SK-N-SH (cell line): Measurements from ENCODE around the gene NME9. TPM values are rescaled to one million over a fixed set of nuclear protein-coding genes. Genes with fewer than 3 reads are reported as not detected.

ENCODE experiments used
- CTCF ChIA-PET: fragments of 300-600, 350-600 bp; formaldehyde crosslinking; extraction: SDS; loops from one replicate; lab custom pipeline; 2021; lab: Yijun Ruan, JAX
- POLR2A ChIA-PET: fragments of 350-600 bp; sonication (Branson Sonifier 250); formaldehyde crosslinking; extraction: SDS; loops from one replicate; lab custom pipeline; 2020; ENCODE audit warnings: antibody characterized with exemption, inconsistent platforms; lab: Yijun Ruan, JAX
- DNase-seq: peaks from one replicate; pipeline ENCODE4 v3.0.0; 2012
- H2AFZ ChIP-seq: fragments of 200-600 bp; sonication (generic); 2 replicates; pipeline ENCODE4 v1.8.1; 2016; ENCODE audit warnings: antibody characterized with exemption, mild to moderate bottlenecking, low read depth
- H3F3A ChIP-seq: fragments of 200-600 bp; sonication (generic); replicated peaks from 2 replicates; pipeline ENCODE3; 2016; ENCODE audit warnings: antibody characterized with exemption, mild to moderate bottlenecking; ENCODE audit not compliant: insufficient read depth
- H3K27ac ChIP-seq, 2 experiments: fragments of 200-500 bp in 1 of 2; fragments of 200-600 bp in 1 of 2; sonication (Bioruptor generic) in 1 of 2; sonication (generic), shearing (Covaris generic) in 1 of 2; 2 replicates each; pipeline versions ENCODE4 v1.5.1 to v1.6.1; 2014 to 2016; ENCODE audit warnings: low read depth in 2 of 2, inconsistent platforms in 1 of 2, low read length in 1 of 2, mild to moderate bottlenecking in 1 of 2, mixed read lengths in 1 of 2
- H3K27me3 ChIP-seq: fragments of 200-600 bp; sonication (generic), shearing (Covaris generic); 2 replicates; pipeline ENCODE4 v1.6.1; 2016; ENCODE audit warnings: mixed run types; ENCODE audit not compliant: insufficient read depth
- H3K36me3 ChIP-seq, 2 experiments: fragments of 200-500 bp in 1 of 2; fragments of 200-600 bp in 1 of 2; sonication (Bioruptor generic) in 1 of 2; sonication (generic) in 1 of 2; replicated peaks in 1 of 2; 2 replicates each; pipeline versions ENCODE3 to v1.5.1; 2014 to 2016; ENCODE audit warnings: low read length in 1 of 2, mild to moderate bottlenecking in 1 of 2; ENCODE audit not compliant: insufficient read depth in 2 of 2, control insufficient read depth in 1 of 2
- H3K4me1 ChIP-seq, 2 experiments: fragments of 200-500 bp in 1 of 2; fragments of 200-600 bp in 1 of 2; sonication (Bioruptor generic) in 1 of 2; sonication (generic), shearing (Covaris generic) in 1 of 2; 2 replicates each; pipeline versions ENCODE4 v1.5.1 to v1.6.1; 2014 to 2016; ENCODE audit warnings: low read depth in 1 of 2, low read length in 1 of 2, mixed run types in 1 of 2; ENCODE audit not compliant: insufficient read depth in 2 of 2, control insufficient read depth in 1 of 2
- H3K4me2 ChIP-seq: fragments of 200-600 bp; sonication (generic), shearing (Covaris generic); 2 replicates; pipeline ENCODE4 v1.6.1; 2017; ENCODE audit warnings: mixed run types
- H3K4me3 ChIP-seq, 2 experiments: fragments of 200-500 bp in 1 of 2; fragments of 200-600 bp in 1 of 2; sonication (Bioruptor generic) in 1 of 2; sonication (generic), shearing (Covaris generic) in 1 of 2; 2 replicates each; pipeline versions ENCODE4 v1.5.1 to v1.8.1; 2014 to 2016; ENCODE audit warnings: low read depth in 2 of 2, inconsistent platforms in 1 of 2, low read length in 1 of 2, mild to moderate bottlenecking in 1 of 2, mixed read lengths in 1 of 2, moderate library complexity in 1 of 2
- H3K79me2 ChIP-seq: fragments of 200-600 bp; sonication (generic); 2 replicates; pipeline ENCODE4 v1.8.1; 2017; ENCODE audit warnings: mild to moderate bottlenecking; ENCODE audit not compliant: insufficient read depth
- H3K9ac ChIP-seq: fragments of 200-600 bp; sonication (generic); 2 replicates; pipeline ENCODE4 v1.6.1; 2017; ENCODE audit warnings: mixed run types
- H3K9me2 ChIP-seq: fragments of 200-600 bp; sonication (generic); 2 replicates; pipeline ENCODE4 v1.6.1; 2017; ENCODE audit warnings: mixed run types
- H3K9me3 ChIP-seq: fragments of 200-600 bp; sonication (generic); 2 replicates; pipeline ENCODE4 v1.6.1; 2017; ENCODE audit warnings: mixed run types, mild to moderate bottlenecking, moderate library complexity
- H4K20me1 ChIP-seq: fragments of 200-600 bp; sonication (generic); 2 replicates; pipeline ENCODE4 v1.6.1; 2017; ENCODE audit warnings: mild to moderate bottlenecking, mixed run types; ENCODE audit not compliant: insufficient read depth
- ELF1 ChIP-seq: IDR thresholded peaks from 2 replicates; pipeline ENCODE4 v1.4.0; 2012
- EP300 ChIP-seq, 2 experiments: IDR thresholded peaks; 2 replicates each; pipeline versions ENCODE4 v1.4.0 to v1.6.1; 2012; ENCODE audit warnings: borderline replicate concordance in 1 of 2, low read depth in 1 of 2, low read length in 1 of 2
- FOXJ3 ChIP-seq: sonication (generic); formaldehyde crosslinking; IDR thresholded peaks from 2 replicates; pipeline ENCODE4 v1.5.1; 2020; ENCODE audit warnings: mild to moderate bottlenecking, missing genetic modification reagents
- GATA2 ChIP-seq: sonication (generic); formaldehyde crosslinking; IDR thresholded peaks from 2 replicates; pipeline ENCODE4 v1.5.0; 2020; ENCODE audit warnings: mild to moderate bottlenecking, missing genetic modification reagents
- MEF2A ChIP-seq: IDR thresholded peaks from 2 replicates; pipeline ENCODE4 v1.4.0; 2012; ENCODE audit warnings: low read depth, borderline replicate concordance
- MXI1 ChIP-seq: IDR thresholded peaks from 2 replicates; pipeline ENCODE4 v1.6.1; 2012; ENCODE audit warnings: mild to moderate bottlenecking, low read depth, low read length, improper control_type of control experiment
- PBX3 ChIP-seq: IDR thresholded peaks from 2 replicates; pipeline ENCODE4; 2012
- POLR2AphosphoS5 ChIP-seq: IDR thresholded peaks from 2 replicates; pipeline ENCODE4 v1.6.1; 2012; ENCODE audit warnings: low read depth, low read length
- RAD21 ChIP-seq: IDR thresholded peaks from 2 replicates; pipeline ENCODE4 v1.6.1; 2012; ENCODE audit warnings: mild to moderate bottlenecking, low read length
- RFX5 ChIP-seq: IDR thresholded peaks from 2 replicates; pipeline ENCODE4 v1.6.1; 2012; ENCODE audit warnings: mild to moderate bottlenecking, improper control_type of control experiment, low read length
- RXRA ChIP-seq: IDR thresholded peaks from 2 replicates; pipeline ENCODE4 v1.4.0; 2012; ENCODE audit warnings: low read depth, mild to moderate bottlenecking, borderline replicate concordance
- SIN3A ChIP-seq: IDR thresholded peaks from 2 replicates; pipeline ENCODE4 v1.6.1; 2012; ENCODE audit warnings: low read depth, mild to moderate bottlenecking, low read length, moderate library complexity, borderline replicate concordance
- SMC3 ChIP-seq: IDR thresholded peaks from 2 replicates; pipeline ENCODE4 v1.6.1; 2012; ENCODE audit warnings: low read depth, low read length, improper control_type of control experiment
- YY1 ChIP-seq: IDR thresholded peaks from 2 replicates; pipeline ENCODE4 v1.4.0; 2012; ENCODE audit warnings: low read depth, mild to moderate bottlenecking
- WGBS: methylation state at CpG from one replicate; pipeline ENCODE4 v1.1.6; 2017; ENCODE audit warnings: low lambda C conversion rate; 5-methylcytosine and 5-hydroxymethylcytosine counted together
- polyA plus RNA-seq, 3 experiments: library from polyadenylated mRNA; depleted of rRNA; stranded (reverse); fragments of >200 nt; gene quantifications; 2 replicates each; pipeline ENCODE4 v1.2.3, GENCODE V29; 2012
- TF ChIP-seq, protein P1 (sequence below): fragments of 200-600 bp; sonication (generic); IDR thresholded peaks from 2 replicates; pipeline ENCODE4 v1.6.1; 2017; ENCODE audit warnings: antibody characterized with exemption, mild to moderate bottlenecking, moderate library complexity
- TF ChIP-seq, protein P2 (sequence below): fragments of 150-350 bp; IDR thresholded peaks from 2 replicates; pipeline ENCODE4 v1.6.1; 2017; ENCODE audit warnings: antibody characterized with exemption, low read length, low read depth, borderline replicate concordance
- TF ChIP-seq, protein P3 (sequence below): IDR thresholded peaks from 2 replicates; pipeline ENCODE4 v1.4.0; 2012; ENCODE audit warnings: low read depth

Gene NME9
- polyA plus RNA-seq, 1 of the 3 experiments (the other 2 are of a cell fraction): 0.43 TPM

DNA sequence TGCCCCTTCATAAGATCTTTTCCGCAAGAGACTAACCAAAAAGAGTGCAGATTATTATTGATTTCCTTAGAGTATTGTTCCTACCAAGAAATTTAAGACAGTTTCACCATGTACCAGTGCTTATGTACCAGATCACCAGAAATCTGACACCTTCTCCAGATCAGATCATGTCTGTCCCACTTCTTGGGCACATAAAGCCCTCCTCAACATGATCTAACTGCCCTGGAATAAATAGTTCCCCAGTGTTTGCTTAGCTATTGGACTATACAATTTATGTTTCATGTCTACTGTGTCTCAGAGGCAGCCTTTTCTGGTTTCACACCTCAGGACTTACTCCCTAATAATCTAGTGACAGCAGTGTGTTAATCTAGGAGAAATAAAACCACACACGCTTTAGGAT lies 46.8 kb downstream of the NME9 start:
- Histone ChIP-seq H2AFZ (no peak overlapping the region), H3K27me3 (no peaks in the 10 kb centered on the region), H3K9ac (no peak overlapping the region), H3K4me1 (no peaks in the 10 kb centered on the region), H3K36me3 (peaks cover 19 to 32% of the 10 kb centered on the region in 2 experiments), H3K4me3 (no peak overlapping the region), H3K9me3 (no peaks in the 10 kb centered on the region), H4K20me1 (no peaks in the 10 kb centered on the region), H3F3A (no peaks in the 10 kb centered on the region), H3K27ac (no peak overlapping the region), H3K9me2 (no peaks in the 10 kb centered on the region), H3K79me2 (no peaks in the 10 kb centered on the region), H3K4me2 (no peak overlapping the region)
- 98% methylated on average over 2 of the region's 2 CpGs for WGBS
- no peak for DNase-seq
- ChIA-PET POLR2A (no interaction called here), CTCF (interaction anchor here (1.0 to 2.6 kb wide), 3 partner anchors 12 to 164 kb away, joined by 3 to 8 read pairs (median 3); no protein-coding TSS in a partner anchor)
- TF ChIP-seq FOXJ3 (CRISPR knock-in tag) (no peak), MXI1 (no peak), ELF1 (no peak), GATA2 (CRISPR knock-in tag) (no peak), RXRA (no peak), RFX5 (no peak), MEF2A (no peak), PBX3 (no peak), POLR2AphosphoS5 (no peak), EP300 (IDR thresholded peaks at IDR 0.05; ENCODE audit: borderline replicate concordance in 1 of 2, low read depth in 1 of 2, low read length in 1 of 2) (no peak), RAD21 (no peak), SMC3 (no peak), YY1 (no peak), SIN3A (no peak)
- TF ChIP-seq, protein P1, sequence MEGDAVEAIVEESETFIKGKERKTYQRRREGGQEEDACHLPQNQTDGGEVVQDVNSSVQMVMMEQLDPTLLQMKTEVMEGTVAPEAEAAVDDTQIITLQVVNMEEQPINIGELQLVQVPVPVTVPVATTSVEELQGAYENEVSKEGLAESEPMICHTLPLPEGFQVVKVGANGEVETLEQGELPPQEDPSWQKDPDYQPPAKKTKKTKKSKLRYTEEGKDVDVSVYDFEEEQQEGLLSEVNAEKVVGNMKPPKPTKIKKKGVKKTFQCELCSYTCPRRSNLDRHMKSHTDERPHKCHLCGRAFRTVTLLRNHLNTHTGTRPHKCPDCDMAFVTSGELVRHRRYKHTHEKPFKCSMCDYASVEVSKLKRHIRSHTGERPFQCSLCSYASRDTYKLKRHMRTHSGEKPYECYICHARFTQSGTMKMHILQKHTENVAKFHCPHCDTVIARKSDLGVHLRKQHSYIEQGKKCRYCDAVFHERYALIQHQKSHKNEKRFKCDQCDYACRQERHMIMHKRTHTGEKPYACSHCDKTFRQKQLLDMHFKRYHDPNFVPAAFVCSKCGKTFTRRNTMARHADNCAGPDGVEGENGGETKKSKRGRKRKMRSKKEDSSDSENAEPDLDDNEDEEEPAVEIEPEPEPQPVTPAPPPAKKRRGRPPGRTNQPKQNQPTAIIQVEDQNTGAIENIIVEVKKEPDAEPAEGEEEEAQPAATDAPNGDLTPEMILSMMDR: no peak
- TF ChIP-seq, protein P2, sequence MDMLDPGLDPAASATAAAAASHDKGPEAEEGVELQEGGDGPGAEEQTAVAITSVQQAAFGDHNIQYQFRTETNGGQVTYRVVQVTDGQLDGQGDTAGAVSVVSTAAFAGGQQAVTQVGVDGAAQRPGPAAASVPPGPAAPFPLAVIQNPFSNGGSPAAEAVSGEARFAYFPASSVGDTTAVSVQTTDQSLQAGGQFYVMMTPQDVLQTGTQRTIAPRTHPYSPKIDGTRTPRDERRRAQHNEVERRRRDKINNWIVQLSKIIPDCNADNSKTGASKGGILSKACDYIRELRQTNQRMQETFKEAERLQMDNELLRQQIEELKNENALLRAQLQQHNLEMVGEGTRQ: no peak
- TF ChIP-seq, protein P3, sequence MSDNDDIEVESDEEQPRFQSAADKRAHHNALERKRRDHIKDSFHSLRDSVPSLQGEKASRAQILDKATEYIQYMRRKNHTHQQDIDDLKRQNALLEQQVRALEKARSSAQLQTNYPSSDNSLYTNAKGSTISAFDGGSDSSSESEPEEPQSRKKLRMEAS: no peak
